HEK293 (cell line): ENCODE data around the gene LYPD3.
A peak's percentile ranks its signal among the peaks of the same experiment; 100 is the strongest.

Experiments used
- CTCF ChIA-PET: fragments of 350-600 bp; formaldehyde crosslinking; extraction: SDS; loops from one replicate; lab custom pipeline; 2021; ENCODE audit warnings: antibody characterized with exemption; lab: Yijun Ruan, JAX
- POLR2A ChIA-PET: fragments of 300-600 bp; formaldehyde crosslinking; extraction: SDS; loops from one replicate; lab custom pipeline; 2020; ENCODE audit warnings: antibody characterized with exemption, inconsistent platforms; lab: Yijun Ruan, JAX
- H3K27ac ChIP-seq: fragments of 200-500 bp; sonication (Bioruptor generic); 2 replicates; pipeline ENCODE4 v1.5.1; 2014; ENCODE audit warnings: low read depth, low read length, control low read depth, inconsistent platforms; ENCODE audit errors: extremely low read depth
- H3K36me3 ChIP-seq, 2 experiments: fragments of 200-500 bp in 1 of 2; sonication (Bioruptor generic) in 1 of 2; 1 replicate in 1 of 2; 2 replicates in 1 of 2; pipeline ENCODE4 v1.5.1; 2014 to 2017; ENCODE audit warnings: inconsistent platforms in 2 of 2, low read length in 2 of 2; ENCODE audit not compliant: control insufficient read depth in 2 of 2, insufficient read depth in 1 of 2
- H3K4me1 ChIP-seq: fragments of 200-500 bp; sonication (Bioruptor generic); 2 replicates; pipeline ENCODE4 v1.5.1; 2014; ENCODE audit warnings: mild to moderate bottlenecking, low read length, inconsistent platforms; ENCODE audit not compliant: control insufficient read depth, insufficient read depth
- H3K4me3 ChIP-seq: 2 replicates; pipeline ENCODE4 v1.5.1; 2011; ENCODE audit warnings: low read depth, mild to moderate bottlenecking, control low read depth, low read length, moderate library complexity
- H3K9me3 ChIP-seq: fragments of 200-500 bp; sonication (Bioruptor generic); 2 replicates; pipeline ENCODE4 v1.5.1; 2014; ENCODE audit warnings: low read depth, low read length, inconsistent platforms; ENCODE audit not compliant: control insufficient read depth, insufficient read depth
- EGR2 ChIP-seq: fragments of 450-650 bp; formaldehyde crosslinking; IDR thresholded peaks from 2 replicates; pipeline ENCODE4 v1.5.1; 2016; ENCODE audit warnings: low read depth, missing biosample characterization, missing genetic modification characterization
- IKZF3 ChIP-seq: fragments of 450-650 bp; IDR thresholded peaks from 2 replicates; pipeline ENCODE4 v1.5.0; 2018; ENCODE audit warnings: missing biosample characterization, mild to moderate bottlenecking, missing genetic modification characterization, moderate library complexity
- KLF16 ChIP-seq: fragments of 450-650 bp; formaldehyde crosslinking; IDR thresholded peaks from 2 replicates; pipeline ENCODE4 v1.5.1; 2017; ENCODE audit warnings: missing biosample characterization, missing genetic modification characterization
- KLF8 ChIP-seq: fragments of 450-650 bp; formaldehyde crosslinking; IDR thresholded peaks from 2 replicates; pipeline ENCODE4 v1.5.1; 2016; ENCODE audit warnings: missing biosample characterization, missing genetic modification characterization
- PRDM6 ChIP-seq: fragments of 450-650 bp; formaldehyde crosslinking; IDR thresholded peaks from 2 replicates; pipeline ENCODE4 v1.5.1; 2017; ENCODE audit warnings: missing biosample characterization, missing genetic modification characterization
- ZFP69B ChIP-seq: fragments of 450-650 bp; formaldehyde crosslinking; IDR thresholded peaks from 2 replicates; pipeline ENCODE4 v1.5.1; 2016; ENCODE audit warnings: missing biosample characterization, missing genetic modification characterization
- ZNF132 ChIP-seq: fragments of 450-650 bp; formaldehyde crosslinking; IDR thresholded peaks from 2 replicates; pipeline ENCODE4 v1.5.1; 2017; ENCODE audit warnings: missing biosample characterization, missing genetic modification characterization, borderline replicate concordance
- ZNF133 ChIP-seq: fragments of 450-650 bp; formaldehyde crosslinking; IDR thresholded peaks from 2 replicates; pipeline ENCODE4 v1.5.1; 2016; ENCODE audit warnings: missing biosample characterization, missing genetic modification characterization
- ZNF138 ChIP-seq: fragments of 450-650 bp; formaldehyde crosslinking; IDR thresholded peaks from 2 replicates; pipeline ENCODE4 v1.5.1; 2016; ENCODE audit warnings: missing biosample characterization, missing genetic modification characterization, borderline replicate concordance
- ZNF211 ChIP-seq: fragments of 450-650 bp; formaldehyde crosslinking; IDR thresholded peaks from 2 replicates; pipeline ENCODE4 v1.5.1; 2016; ENCODE audit warnings: low read depth, missing biosample characterization, missing genetic modification characterization
- ZNF23 ChIP-seq: fragments of 450-650 bp; formaldehyde crosslinking; IDR thresholded peaks from 2 replicates; pipeline ENCODE4 v1.5.1; 2016; ENCODE audit warnings: missing biosample characterization, missing genetic modification characterization, borderline replicate concordance
- ZNF341 ChIP-seq: fragments of 450-650 bp; formaldehyde crosslinking; IDR thresholded peaks from 2 replicates; pipeline ENCODE4; 2016; ENCODE audit warnings: low read depth, missing biosample characterization, missing genetic modification characterization
- ZNF518A ChIP-seq: fragments of 450-650 bp; formaldehyde crosslinking; conservative IDR thresholded peaks from 2 replicates; pipeline ENCODE4 v1.5.1; 2016; ENCODE audit warnings: low read depth, missing biosample characterization, missing genetic modification characterization
- ZNF529 ChIP-seq: fragments of 450-650 bp; formaldehyde crosslinking; IDR thresholded peaks from 2 replicates; pipeline ENCODE4 v1.5.1; 2017; ENCODE audit warnings: missing genetic modification characterization, missing biosample characterization; ENCODE audit not compliant: insufficient replicate concordance
- ZNF610 ChIP-seq: fragments of 450-650 bp; formaldehyde crosslinking; IDR thresholded peaks from 2 replicates; pipeline ENCODE4 v1.5.1; 2016; ENCODE audit warnings: missing biosample characterization, missing genetic modification characterization, borderline replicate concordance
- ZNF645 ChIP-seq: fragments of 450-650 bp; formaldehyde crosslinking; IDR thresholded peaks from 2 replicates; pipeline ENCODE4; 2016; ENCODE audit warnings: missing biosample characterization, missing genetic modification characterization
- ZXDB ChIP-seq: fragments of 450-650 bp; formaldehyde crosslinking; IDR thresholded peaks from 2 replicates; pipeline ENCODE4 v1.5.1; 2016; ENCODE audit warnings: missing biosample characterization, missing genetic modification characterization
- TF ChIP-seq, protein P1 (sequence below): fragments of 450-650 bp; formaldehyde crosslinking; IDR thresholded peaks from 2 replicates; pipeline ENCODE4 v1.5.1; 2016; ENCODE audit warnings: missing biosample characterization, missing genetic modification characterization

Gene LYPD3

DNA sequence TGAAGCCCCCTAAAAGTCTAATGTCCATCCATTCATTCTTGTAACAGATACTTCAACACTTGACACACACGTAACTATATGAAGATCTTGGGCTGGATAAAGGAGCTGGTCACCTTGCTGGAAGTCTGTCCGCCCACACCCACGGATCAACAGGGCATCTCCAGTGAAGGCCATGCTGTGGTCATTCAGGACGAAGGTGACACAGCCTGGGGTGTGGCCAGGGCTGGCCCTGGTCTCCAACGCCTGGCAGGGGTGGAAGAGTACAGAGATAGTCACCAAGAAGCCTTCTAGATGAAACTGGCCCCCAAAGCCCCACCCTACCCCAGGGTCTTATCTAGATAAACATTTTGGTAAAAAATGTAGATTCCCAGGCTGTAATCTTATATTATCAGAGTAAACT lies 45.9 kb upstream of the LYPD3 start:
- no peak overlapping the region for H3K27ac ChIP-seq
- H3K36me3 ChIP-seq: peaks cover 13 to 21% of the 10 kb centered on the region in 2 experiments
- no peaks in the 10 kb centered on the region; the same call in 1 of the 2 replicates for H3K9me3 ChIP-seq
- no peak overlapping the region for H3K4me3 ChIP-seq
- POLR2A ChIA-PET: interaction anchor here (0.6 to 1.5 kb wide), 2 partner anchors 11 to 15 kb away, joined by 3 to 6 read pairs; no protein-coding TSS in a partner anchor
- CTCF ChIA-PET: interaction anchor here (0.9 to 11.9 kb wide), 4 partner anchors 8 to 79 kb away, joined by 3 to 97 read pairs (median 22); no protein-coding TSS in a partner anchor
- H3K4me1 ChIP-seq: no peaks in the 10 kb centered on the region
- TF ChIP-seq ZNF23 (tag by site-specific recombination): no peak
- no peak for TF ChIP-seq ZFP69B
- no peak for TF ChIP-seq ZNF211
- TF ChIP-seq EGR2: no peak
- no peak for TF ChIP-seq ZNF529 (tag by site-specific recombination)
- no peak for TF ChIP-seq ZNF518A (tag by site-specific recombination)
- TF ChIP-seq ZNF138 (tag by site-specific recombination): no peak
- TF ChIP-seq ZNF133 (tag by site-specific recombination): no peak
- no peak for TF ChIP-seq PRDM6 (tag by site-specific recombination)

DNA sequence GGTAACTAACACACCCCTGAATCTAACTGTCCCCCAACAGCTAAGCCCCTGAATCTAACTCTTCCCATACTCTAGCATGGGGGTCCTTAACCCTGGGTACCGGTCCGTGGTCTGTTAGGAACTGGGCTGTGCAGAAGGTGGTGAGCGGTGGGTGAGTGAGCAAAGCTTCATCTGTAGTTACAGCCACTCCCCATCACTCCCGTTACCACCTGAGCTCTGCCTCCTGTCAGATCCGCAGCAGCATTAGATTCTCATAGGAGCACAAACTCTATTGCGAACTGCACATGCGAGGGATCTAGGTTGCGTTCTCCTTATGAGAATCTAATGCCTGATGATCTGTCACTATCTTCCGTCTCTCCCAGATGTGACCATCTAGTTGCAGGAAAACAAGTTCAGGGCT lies 45.3 kb upstream of the LYPD3 start:
- POLR2A ChIA-PET: interaction anchor here (1.5 to 2.2 kb wide), 2 partner anchors 11 to 47 kb away, joined by 3 to 14 read pairs; no protein-coding TSS in a partner anchor
- CTCF ChIA-PET: interaction anchor here (1.1 to 11.9 kb wide), 4 partner anchors 9 to 78 kb away, joined by 3 to 97 read pairs (median 22); no protein-coding TSS in a partner anchor
- H3K36me3 ChIP-seq: peaks cover 13 to 24% of the 10 kb centered on the region in 2 experiments

DNA sequence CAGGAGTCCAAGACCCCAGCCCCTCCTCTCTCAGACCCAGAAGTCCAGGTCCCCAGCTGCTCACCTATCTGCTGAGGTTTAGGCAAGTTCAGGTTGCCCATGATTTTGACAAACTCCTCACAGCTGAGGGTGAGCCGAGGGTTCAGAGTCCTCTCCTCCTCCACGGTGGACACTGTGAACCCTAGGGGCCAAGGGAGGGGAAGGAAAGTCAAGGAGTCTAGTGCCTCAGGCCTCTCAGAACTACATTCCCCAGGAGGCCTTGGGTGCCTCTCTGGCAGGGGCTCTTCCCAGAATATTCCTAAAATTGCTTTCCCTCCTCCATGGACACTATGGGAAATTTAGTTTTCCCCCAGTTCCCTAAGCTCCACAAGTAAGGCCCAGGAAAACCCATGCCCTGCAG lies 42.5 kb upstream of the LYPD3 start:
- POLR2A ChIA-PET: interaction anchor here (0.7 kb wide), 1 partner anchor 13 kb away, joined by 3 read pairs; no protein-coding TSS in a partner anchor
- Histone ChIP-seq H3K4me3 (no peak overlapping the region), H3K9me3 (no peaks in the 10 kb centered on the region; the same call in 1 of the 2 replicates), H3K36me3 (peaks cover 13 to 25% of the 10 kb centered on the region in 2 experiments), H3K27ac (no peak overlapping the region), H3K4me1 (peaks cover 13% of the 10 kb centered on the region; the same call in 1 of the 2 replicates)
- CTCF ChIA-PET: interaction anchor here (0.7 to 11.9 kb wide), 3 partner anchors 12 to 409 kb away, joined by 3 to 97 read pairs (median 39); no protein-coding TSS in a partner anchor
- TF ChIP-seq KLF8 (tag by site-specific recombination) (no peak), KLF16 (tag by site-specific recombination) (no peak), ZNF341 (tag by site-specific recombination) (peak; percentile 47; the same call in 1 of the 2 replicates), IKZF3 (tag by site-specific recombination) (peak; percentile 67; the same call in 1 of the 2 replicates), ZNF645 (no peak), ZXDB (0 out of 2 replicates have a peak, but pooled peaks have one; percentile 36)
- TF ChIP-seq, protein P1, sequence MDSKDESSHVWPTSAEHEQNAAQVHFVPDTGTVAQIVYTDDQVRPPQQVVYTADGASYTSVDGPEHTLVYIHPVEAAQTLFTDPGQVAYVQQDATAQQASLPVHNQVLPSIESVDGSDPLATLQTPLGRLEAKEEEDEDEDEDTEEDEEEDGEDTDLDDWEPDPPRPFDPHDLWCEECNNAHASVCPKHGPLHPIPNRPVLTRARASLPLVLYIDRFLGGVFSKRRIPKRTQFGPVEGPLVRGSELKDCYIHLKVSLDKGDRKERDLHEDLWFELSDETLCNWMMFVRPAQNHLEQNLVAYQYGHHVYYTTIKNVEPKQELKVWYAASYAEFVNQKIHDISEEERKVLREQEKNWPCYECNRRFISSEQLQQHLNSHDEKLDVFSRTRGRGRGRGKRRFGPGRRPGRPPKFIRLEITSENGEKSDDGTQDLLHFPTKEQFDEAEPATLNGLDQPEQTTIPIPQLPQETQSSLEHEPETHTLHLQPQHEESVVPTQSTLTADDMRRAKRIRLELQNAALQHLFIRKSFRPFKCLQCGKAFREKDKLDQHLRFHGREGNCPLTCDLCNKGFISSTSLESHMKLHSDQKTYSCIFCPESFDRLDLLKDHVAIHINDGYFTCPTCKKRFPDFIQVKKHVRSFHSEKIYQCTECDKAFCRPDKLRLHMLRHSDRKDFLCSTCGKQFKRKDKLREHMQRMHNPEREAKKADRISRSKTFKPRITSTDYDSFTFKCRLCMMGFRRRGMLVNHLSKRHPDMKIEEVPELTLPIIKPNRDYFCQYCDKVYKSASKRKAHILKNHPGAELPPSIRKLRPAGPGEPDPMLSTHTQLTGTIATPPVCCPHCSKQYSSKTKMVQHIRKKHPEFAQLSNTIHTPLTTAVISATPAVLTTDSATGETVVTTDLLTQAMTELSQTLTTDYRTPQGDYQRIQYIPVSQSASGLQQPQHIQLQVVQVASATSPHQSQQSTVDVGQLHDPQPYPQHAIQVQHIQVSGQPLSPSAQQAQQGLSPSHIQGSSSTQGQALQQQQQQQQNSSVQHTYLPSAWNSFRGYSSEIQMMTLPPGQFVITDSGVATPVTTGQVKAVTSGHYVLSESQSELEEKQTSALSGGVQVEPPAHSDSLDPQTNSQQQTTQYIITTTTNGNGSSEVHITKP (tag by site-specific recombination): peak; percentile 15; the same call in 1 of the 2 replicates

More for the DNA sequence above, 45.3 kb upstream of the LYPD3 start:
- Histone ChIP-seq H3K4me1 (no peaks in the 10 kb centered on the region), H3K9me3 (no peaks in the 10 kb centered on the region; the same call in 1 of the 2 replicates), H3K27ac (no peak overlapping the region), H3K4me3 (no peak overlapping the region)
- TF ChIP-seq ZNF610 (tag by site-specific recombination) (peak; percentile 100), ZNF132 (tag by site-specific recombination) (no peak)
